Esophagus squamous epithelium (tissue), 4 donors: ENCODE results near the gene DCLRE1B.

Source experiments
- CTCF ChIP-seq, 6 experiments: fragments of 450-650 bp in 4 of 6; fragments of 200-600 bp in 2 of 6; sonication (generic) in 2 of 6; IDR thresholded peaks; one replicate each; pipeline ENCODE4 v1.5.1; 2016 to 2019; ENCODE audit warnings: antibody characterized with exemption in 6 of 6, mild to moderate bottlenecking in 4 of 6, moderate library complexity in 4 of 6
- POLR2A ChIP-seq, 4 donors: fragments of 450-650 bp; IDR thresholded peaks; one replicate each; pipeline ENCODE4 v1.6.1; 2017; ENCODE audit warnings: antibody characterized with exemption in 4 of 4, mild to moderate bottlenecking in 4 of 4, moderate library complexity in 3 of 4

GRCh38 chr1:113934006-113934405 lies 28.9 kb downstream of the DCLRE1B start:
- TF ChIP-seq CTCF (IDR thresholded peaks at IDR 0.05) (no peak), POLR2A (IDR thresholded peaks at IDR 0.05) (no peak)
